Testis (tissue), 3 donors: ENCODE results near the gene TSSC4. TPM values are rescaled to one million over a fixed set of nuclear protein-coding genes. Genes with fewer than 3 reads are reported as not detected.

Source experiments
- DNase-seq: peaks from one replicate; pipeline ENCODE4 v3.0.0-alpha.2; 2019
- H3K27ac ChIP-seq, 2 donors: fragments of 200-600 bp; sonication (generic); one replicate each; pipeline ENCODE4 v1.5.1; 2019
- H3K27me3 ChIP-seq: fragments of 200-600 bp; sonication (generic); one replicate; pipeline ENCODE4 v1.5.1; 2019
- H3K36me3 ChIP-seq: fragments of 200-600 bp; sonication (generic); one replicate; pipeline ENCODE4 v1.5.1; 2017; ENCODE audit warnings: low read depth; ENCODE audit errors: missing control alignments
- H3K4me1 ChIP-seq: fragments of 200-600 bp; sonication (generic); one replicate; pipeline ENCODE4 v1.5.1; 2019
- H3K4me3 ChIP-seq, 2 donors: fragments of 200-600 bp; sonication (generic); one replicate each; pipeline ENCODE4 v1.5.1; 2017 to 2019
- H3K9me3 ChIP-seq: fragments of 200-600 bp; sonication (generic); one replicate; pipeline ENCODE4 v1.5.1; 2017
- POLR2A ChIP-seq: fragments of 450-650 bp; IDR thresholded peaks from one replicate; pipeline ENCODE4 v1.6.1; 2017; ENCODE audit warnings: antibody characterized with exemption, mild to moderate bottlenecking, moderate library complexity
- WGBS, 2 donors: methylation state at CpG; one replicate each; pipeline ENCODE4 v1.1.5; 2018; 5-methylcytosine and 5-hydroxymethylcytosine counted together
- intact Hi-C: fragments of 100-400 bp; cut with DNase I; formaldehyde crosslinking; loops from one replicate; pipeline ENCODE4 v1.15.1; 2023; ENCODE audit warnings: low total_unique reads
- polyA plus RNA-seq: library from polyadenylated mRNA; stranded (reverse); fragments of 350-450 nt; fragmentation: Illumina TruSeq; extraction: RNeasy Lipid Tissue Mini Kit (QIAGEN cat#74804); gene quantifications from one replicate; pipeline ENCODE4 v1.2.3, GENCODE V29; 2014; ENCODE audit warnings: low read depth, low replicate concordance; ENCODE audit not compliant: insufficient read depth
- total RNA-seq, 2 donors: library from RNA; depleted of rRNA; stranded (reverse); fragments of >200 nt; gene quantifications; one replicate each; pipeline ENCODE4 v1.2.3, GENCODE V29; 2016
- TF ChIP-seq, protein P1 (sequence below), 3 experiments: fragments of 450-650 bp in 2 of 3; fragments of 200-600 bp in 1 of 3; sonication (generic) in 1 of 3; IDR thresholded peaks; one replicate each; pipeline ENCODE4 v1.5.1; 2016 to 2019; ENCODE audit warnings: antibody characterized with exemption in 3 of 3, mild to moderate bottlenecking in 2 of 3, moderate library complexity in 1 of 3

Gene TSSC4
- total and polyA plus RNA-seq, 3 donors from 2014 or later, result 87.4 to 133 (median 95.5) TPM

- TF ChIP-seq, protein P1, sequence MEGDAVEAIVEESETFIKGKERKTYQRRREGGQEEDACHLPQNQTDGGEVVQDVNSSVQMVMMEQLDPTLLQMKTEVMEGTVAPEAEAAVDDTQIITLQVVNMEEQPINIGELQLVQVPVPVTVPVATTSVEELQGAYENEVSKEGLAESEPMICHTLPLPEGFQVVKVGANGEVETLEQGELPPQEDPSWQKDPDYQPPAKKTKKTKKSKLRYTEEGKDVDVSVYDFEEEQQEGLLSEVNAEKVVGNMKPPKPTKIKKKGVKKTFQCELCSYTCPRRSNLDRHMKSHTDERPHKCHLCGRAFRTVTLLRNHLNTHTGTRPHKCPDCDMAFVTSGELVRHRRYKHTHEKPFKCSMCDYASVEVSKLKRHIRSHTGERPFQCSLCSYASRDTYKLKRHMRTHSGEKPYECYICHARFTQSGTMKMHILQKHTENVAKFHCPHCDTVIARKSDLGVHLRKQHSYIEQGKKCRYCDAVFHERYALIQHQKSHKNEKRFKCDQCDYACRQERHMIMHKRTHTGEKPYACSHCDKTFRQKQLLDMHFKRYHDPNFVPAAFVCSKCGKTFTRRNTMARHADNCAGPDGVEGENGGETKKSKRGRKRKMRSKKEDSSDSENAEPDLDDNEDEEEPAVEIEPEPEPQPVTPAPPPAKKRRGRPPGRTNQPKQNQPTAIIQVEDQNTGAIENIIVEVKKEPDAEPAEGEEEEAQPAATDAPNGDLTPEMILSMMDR (IDR thresholded peaks at IDR 0.05), result no peak
- no peak for TF ChIP-seq POLR2A
- Histone ChIP-seq H3K27ac (no peak overlapping the region), H3K4me1 (peaks cover 3% of the 10 kb centered on the region), H3K27me3 (no peaks in the 10 kb centered on the region), H3K9me3 (no peaks in the 10 kb centered on the region), H3K4me3 (no peak overlapping the region), H3K36me3 (no peaks in the 10 kb centered on the region)
- DNase-seq, result no peak
- intact Hi-C loops, result loop anchor here (5.0 to 10.0 kb wide), 2 partner anchors 225 to 472 kb away; no protein-coding TSS in a partner anchor
- 85 to 90% methylated on average over 4 to 14 of the region's 14 CpGs for WGBS, 2 donors
Observed at GRCh38 chr11:2422461-2423156, 22.1 kb downstream of the TSSC4 start.

- intact Hi-C loops, result loop anchor here (5.0 to 10.0 kb wide), 2 partner anchors 226 to 471 kb away; no protein-coding TSS in a partner anchor
- Histone ChIP-seq H3K4me3 (no peak overlapping the region), H3K36me3 (no peaks in the 10 kb centered on the region), H3K9me3 (no peaks in the 10 kb centered on the region), H3K27me3 (no peaks in the 10 kb centered on the region), H3K27ac (no peak overlapping the region), H3K4me1 (peaks cover 3% of the 10 kb centered on the region)
- 81 to 86% methylated on average over 8 to 26 of the region's 26 CpGs for WGBS, 2 donors
- no peak for DNase-seq
- TF ChIP-seq, protein P1 (IDR thresholded peaks at IDR 0.05), result no peak
- no peak for TF ChIP-seq POLR2A
Observed at GRCh38 chr11:2423157-2424025, 22.8 kb downstream of the TSSC4 start.

DNA sequence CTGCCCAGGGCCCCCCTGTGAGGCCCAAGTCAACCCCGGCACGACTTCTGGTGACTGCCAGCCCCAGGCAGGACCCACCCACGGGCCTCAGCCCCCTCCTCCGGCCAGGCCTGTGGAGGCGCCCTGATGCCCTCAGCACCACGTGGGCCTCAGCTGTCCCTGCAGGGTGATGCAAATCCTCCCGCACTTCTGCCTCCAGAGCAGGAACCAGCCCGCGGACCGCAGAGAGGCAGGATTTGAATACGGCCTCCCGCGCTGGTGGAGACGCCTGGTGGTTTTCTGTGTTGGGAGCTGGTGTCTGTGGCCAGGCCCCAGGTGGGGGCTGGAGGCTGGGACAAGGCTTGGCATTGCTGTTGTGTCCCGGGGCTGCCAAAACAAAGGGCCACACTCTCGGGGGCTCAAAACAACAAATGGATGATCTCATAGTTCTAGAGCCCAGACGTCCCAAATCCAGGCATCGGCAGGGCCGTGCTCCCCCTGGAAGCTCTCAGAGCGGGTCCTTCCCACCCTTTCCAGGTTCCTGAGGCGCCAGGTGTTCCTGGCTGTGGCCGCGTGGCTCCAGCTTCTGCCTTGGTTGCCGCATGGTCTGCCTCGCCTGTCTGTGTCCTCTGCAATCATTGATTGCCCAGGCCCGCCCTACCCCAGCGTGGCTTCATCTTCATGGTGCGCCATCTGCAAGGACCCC lies 24.4 kb downstream of the TSSC4 start:
- no peak for DNase-seq
- Histone ChIP-seq H3K27ac (no peak overlapping the region), H3K36me3 (no peaks in the 10 kb centered on the region), H3K9me3 (no peaks in the 10 kb centered on the region), H3K4me1 (peaks cover 3% of the 10 kb centered on the region), H3K4me3 (no peak overlapping the region), H3K27me3 (no peaks in the 10 kb centered on the region)
- TF ChIP-seq, protein P1 (IDR thresholded peaks at IDR 0.05), result no peak
- TF ChIP-seq POLR2A, result no peak
- intact Hi-C loops, result loop anchor here (5.0 to 10.0 kb wide), 3 partner anchors 107 to 470 kb away; no protein-coding TSS in a partner anchor
- WGBS, 2 donors, result 91 to 94% methylated on average over 13 to 28 of the region's 28 CpGs

- Histone ChIP-seq H3K27me3 (no peaks in the 10 kb centered on the region), H3K27ac (no peak overlapping the region), H3K4me1 (peaks cover 1% of the 10 kb centered on the region), H3K9me3 (no peaks in the 10 kb centered on the region), H3K36me3 (no peaks in the 10 kb centered on the region), H3K4me3 (no peak overlapping the region)
- intact Hi-C loops, result loop anchor here (5.0 to 10.0 kb wide), 2 partner anchors 107 to 469 kb away; no protein-coding TSS in a partner anchor
- WGBS, 2 donors, result 86 to 96% methylated on average over 4 to 8 of the region's 8 CpGs
- no peak for DNase-seq
- TF ChIP-seq POLR2A, result no peak
- TF ChIP-seq, protein P1 (IDR thresholded peaks at IDR 0.05), result no peak
Observed at GRCh38 chr11:2425506-2425905, 25.0 kb downstream of the TSSC4 start.
